Activated CD4-positive, alpha-beta T cell treated with anti-CD3 and anti-CD28 coated beads for 36 hours (primary cell): ENCODE results near the gene HNRNPA3. TPM values are rescaled to one million over a fixed set of nuclear protein-coding genes. Genes with fewer than 3 reads are reported as not detected.

Experiments used
- ATAC-seq: fragments of 200-7000 bp; cut with Tn5 transposase; one replicate; pipeline ENCODE4 v1.10.0; 2021; ENCODE audit warnings: mild to moderate bottlenecking, moderate library complexity
- CTCF ChIA-PET: fragments of 350-600 bp; sonication (Branson Sonifier 250); formaldehyde crosslinking; loops from one replicate; lab custom pipeline; 2021; ENCODE audit warnings: antibody characterized with exemption; lab: Charles Lee
- POLR2A ChIA-PET: fragments of 350-600 bp; sonication (Branson Sonifier 250); formaldehyde crosslinking; loops from one replicate; lab custom pipeline; 2021; ENCODE audit warnings: antibody characterized with exemption, inconsistent platforms; lab: Charles Lee
- DNase-seq: peaks from one replicate; pipeline ENCODE4 v3.0.0-alpha.2; 2020
- H3K27ac Mint-ChIP-seq: one replicate; pipeline ENCODE4 v1.8.0; 2021; ENCODE audit warnings: mixed read lengths
- H3K27me3 Mint-ChIP-seq: one replicate; pipeline ENCODE4 v1.8.0; 2021; ENCODE audit warnings: mixed read lengths
- H3K36me3 Mint-ChIP-seq: one replicate; pipeline ENCODE4 v1.8.0; 2021; ENCODE audit warnings: low read depth, mixed read lengths
- H3K4me1 Mint-ChIP-seq: one replicate; pipeline ENCODE4 v1.8.0; 2021; ENCODE audit warnings: mixed read lengths
- H3K4me3 Mint-ChIP-seq: one replicate; pipeline ENCODE4 v1.8.0; 2021; ENCODE audit warnings: mild to moderate bottlenecking, moderate library complexity, mixed read lengths
- H3K9me3 Mint-ChIP-seq: one replicate; pipeline ENCODE4 v1.8.0; 2021; ENCODE audit warnings: low read depth, mixed read lengths
- intact Hi-C, 2 experiments: fragments of 100-400 bp; cut with DNase I in 1 of 2; cut with micrococcal nuclease in 1 of 2; formaldehyde crosslinking; loops; one replicate each; pipeline versions ENCODE4 v1.14.2 to v1.15.1; 2022 to 2024; cut with DNase I, micrococcal nuclease
- total RNA-seq, 2 experiments: library from RNA; stranded (reverse); gene quantifications; one replicate each; pipeline ENCODE4 v1.2.3, GENCODE V29; 2021

HNRNPA3 gene
- 100 to 1,000 TPM; 200 to 290 TPM for total RNA-seq

DNA sequence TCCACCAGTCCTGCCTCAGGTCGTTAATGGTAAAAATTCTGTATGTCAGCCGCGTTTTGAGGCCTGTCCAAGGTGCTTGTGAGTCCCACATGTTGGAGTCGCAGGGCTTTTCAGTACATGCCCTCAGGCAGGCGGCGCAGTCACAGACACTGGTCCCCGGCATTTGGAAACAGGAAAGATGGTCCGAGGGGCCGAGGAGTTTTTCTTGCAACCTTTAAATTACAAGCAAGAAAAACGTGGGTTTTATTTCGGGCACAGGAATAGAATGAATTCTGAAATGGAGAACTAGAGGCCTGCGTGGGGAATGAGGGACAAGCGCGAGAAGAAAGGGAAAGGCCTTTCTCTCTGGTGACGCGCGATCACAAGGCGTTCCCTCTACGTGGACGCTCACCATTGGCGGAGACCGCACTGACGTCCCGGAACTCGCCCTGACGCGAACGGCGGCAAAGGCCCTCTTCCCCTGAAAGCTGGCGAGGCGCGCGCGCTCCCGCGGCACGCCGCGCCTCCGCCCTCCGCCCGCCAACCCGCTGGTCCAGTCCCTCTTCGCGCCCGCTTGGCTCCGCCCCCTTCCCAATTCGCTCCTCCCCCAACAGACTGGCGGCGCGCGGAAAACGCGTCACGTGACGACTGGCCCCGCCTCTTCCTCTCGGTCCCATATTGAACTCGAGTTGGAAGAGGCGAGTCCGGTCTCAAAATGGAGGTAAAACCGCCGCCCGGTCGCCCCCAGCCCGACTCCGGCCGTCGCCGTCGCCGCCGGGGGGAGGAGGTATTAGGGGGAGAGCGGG is at the start of gene HNRNPA3:
Gene HNRNPA3 (plus strand): TSS at position 689 of the 785 bp plus-strand sequence. CDS start 6 bp downstream, at position 695.
- DNase-seq: peak; percentile 100
- Mint-ChIP-seq H3K27ac (peak within 1 kb of the TSS; percentile 99), H3K9me3 (no peaks in the 10 kb centered on the region), H3K36me3 (peaks cover 49% of the 10 kb centered on the region), H3K4me3 (peak within 1 kb of the TSS; percentile 86), H3K27me3 (no peaks in the 10 kb centered on the region), H3K4me1 (peaks cover 42% of the 10 kb centered on the region)
- CTCF ChIA-PET: interaction anchor here (1.0 to 1.7 kb wide), 6 partner anchors 9 to 182 kb away, joined by 3 to 18 read pairs (median 4); partner anchors contain the start of gene NFE2L2
- intact Hi-C loops: loop anchor here (1.0 to 5.0 kb wide), 11 partner anchors 46 to 1239 kb away; partner anchors contain the start of genes AGPS (in 2 of the 2), NFE2L2 (in 1 of the 2), PJVK (in 1 of the 2) and PRKRA (in 1 of the 2)
- ATAC-seq: peak; percentile 90
- POLR2A ChIA-PET: interaction anchor here (0.6 to 2.5 kb wide), 10 partner anchors 10 to 361 kb away, joined by 3 to 53 read pairs (median 3); partner anchors contain the start of gene NFE2L2

DNA sequence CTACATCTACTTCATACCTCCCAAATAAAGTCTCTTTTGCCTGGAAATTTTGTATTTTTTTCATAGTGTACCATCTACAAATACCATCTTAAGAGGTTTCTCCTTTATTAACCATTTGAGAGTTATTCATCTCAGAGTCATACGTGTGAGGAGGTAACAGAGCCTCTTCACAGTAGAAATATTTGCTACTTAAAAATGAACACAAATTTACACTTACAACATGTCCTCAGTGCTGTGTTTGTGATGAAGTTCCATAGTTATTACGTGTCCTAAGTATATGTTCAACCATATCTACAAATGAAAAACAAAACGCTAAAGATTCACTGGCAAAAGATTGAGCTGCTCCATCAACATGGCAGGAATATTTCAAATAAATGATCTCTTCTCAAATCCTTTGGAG is 48.5 kb upstream of the HNRNPA3 start:
- ChIA-PET CTCF (interaction anchor here (0.6 to 5.8 kb wide), 55 partner anchors 9 to 601 kb away, joined by 3 to 98 read pairs (median 5); partner anchors contain the start of genes AGPS, HNRNPA3 and NFE2L2), POLR2A (interaction anchor here (0.6 to 2.9 kb wide), 6 partner anchors 48 to 117 kb away, joined by 3 to 24 read pairs (median 4); partner anchors contain the start of genes HNRNPA3 and NFE2L2)
- Mint-ChIP-seq H3K4me1 (peaks cover 19% of the 10 kb centered on the region), H3K9me3 (no peaks in the 10 kb centered on the region), H3K27me3 (no peaks in the 10 kb centered on the region), H3K27ac (no peak overlapping the region), H3K36me3 (no peaks in the 10 kb centered on the region), H3K4me3 (no peak overlapping the region)
- ATAC-seq: no peak
- intact Hi-C loops: loop anchor here (1.0 to 2.0 kb wide), 9 partner anchors 48 to 599 kb away; partner anchors contain the start of gene HNRNPA3 (in 1 of the 2)
- DNase-seq: no peak

DNA sequence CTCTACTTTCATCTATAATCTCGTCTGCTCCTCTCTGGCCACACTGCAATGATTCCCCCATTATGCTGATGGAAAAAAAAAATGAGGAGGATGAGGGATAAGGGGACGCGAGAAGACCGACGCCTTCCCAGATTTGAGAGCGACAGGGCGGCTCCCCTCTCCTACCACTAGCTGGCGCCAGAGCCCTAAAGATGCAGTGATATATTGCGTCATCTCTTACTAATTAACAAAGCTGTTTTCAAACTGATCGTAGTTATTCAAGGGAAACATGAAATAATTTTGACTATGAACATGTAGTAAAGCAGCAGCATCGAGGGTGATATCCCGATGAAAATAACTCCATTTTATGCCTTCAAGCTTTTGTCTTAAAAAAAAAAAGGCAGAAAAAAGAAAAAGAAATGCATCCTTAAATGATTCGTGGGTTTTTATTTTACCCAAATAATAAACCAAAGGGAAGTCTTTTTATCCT is 48.0 kb upstream of the HNRNPA3 start:
- peak; percentile 89 for DNase-seq
- Mint-ChIP-seq H3K27ac (no peak overlapping the region), H3K9me3 (no peaks in the 10 kb centered on the region), H3K4me1 (peaks cover 24% of the 10 kb centered on the region), H3K36me3 (no peaks in the 10 kb centered on the region), H3K27me3 (no peaks in the 10 kb centered on the region), H3K4me3 (no peak overlapping the region)
- ChIA-PET POLR2A (interaction anchor here (0.6 to 2.9 kb wide), 6 partner anchors 47 to 116 kb away, joined by 3 to 24 read pairs (median 4); partner anchors contain the start of genes HNRNPA3 and NFE2L2), CTCF (interaction anchor here (0.6 to 5.8 kb wide), 78 partner anchors 8 to 1003 kb away, joined by 3 to 98 read pairs (median 5); partner anchors contain the start of genes AGPS, HNRNPA3 and NFE2L2)
- peak; percentile 68 for ATAC-seq
- intact Hi-C loops: loop anchor here (1.0 to 2.0 kb wide), 9 partner anchors 48 to 598 kb away; partner anchors contain the start of gene HNRNPA3 (in 1 of the 2)

DNA sequence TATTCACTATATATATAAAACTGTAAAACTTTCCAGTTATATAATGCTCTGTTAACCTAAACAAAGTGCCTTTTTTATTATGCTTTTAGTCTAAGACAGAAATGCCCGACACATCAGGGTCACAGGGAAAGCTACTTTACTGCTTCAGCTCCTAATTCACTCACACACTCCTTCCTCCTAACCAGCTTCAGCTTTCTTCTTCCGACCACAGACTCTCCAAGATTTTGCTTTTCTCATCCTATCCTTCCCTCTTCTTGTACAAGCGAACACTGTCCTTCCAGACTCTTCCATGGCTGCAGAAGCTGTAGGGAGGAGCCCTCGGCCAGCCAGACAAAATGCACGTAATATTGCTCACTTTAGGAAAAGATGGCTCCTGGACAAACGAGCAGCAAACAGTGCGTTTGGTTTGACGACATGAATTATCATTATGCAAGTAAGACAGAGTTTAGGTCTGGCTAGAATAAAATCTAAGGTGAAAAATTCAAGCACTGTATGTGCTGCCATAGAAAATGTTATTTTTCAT is 47.5 kb upstream of the HNRNPA3 start:
- Mint-ChIP-seq H3K9me3 (no peaks in the 10 kb centered on the region), H3K27ac (no peak overlapping the region), H3K36me3 (no peaks in the 10 kb centered on the region), H3K4me3 (no peak overlapping the region), H3K27me3 (no peaks in the 10 kb centered on the region), H3K4me1 (peaks cover 29% of the 10 kb centered on the region)
- CTCF ChIA-PET: interaction anchor here (0.6 to 5.8 kb wide), 79 partner anchors 9 to 1003 kb away, joined by 3 to 98 read pairs (median 5); partner anchors contain the start of genes AGPS, HNRNPA3 and NFE2L2
- no peak for DNase-seq
- no peak for ATAC-seq
- intact Hi-C loops: loop anchor here (2.0 kb wide), 3 partner anchors 98 to 598 kb away; no protein-coding TSS in a partner anchor
- POLR2A ChIA-PET: interaction anchor here (0.5 to 2.9 kb wide), 5 partner anchors 47 to 100 kb away, joined by 3 to 24 read pairs (median 7); partner anchors contain the start of genes HNRNPA3 and NFE2L2

DNA sequence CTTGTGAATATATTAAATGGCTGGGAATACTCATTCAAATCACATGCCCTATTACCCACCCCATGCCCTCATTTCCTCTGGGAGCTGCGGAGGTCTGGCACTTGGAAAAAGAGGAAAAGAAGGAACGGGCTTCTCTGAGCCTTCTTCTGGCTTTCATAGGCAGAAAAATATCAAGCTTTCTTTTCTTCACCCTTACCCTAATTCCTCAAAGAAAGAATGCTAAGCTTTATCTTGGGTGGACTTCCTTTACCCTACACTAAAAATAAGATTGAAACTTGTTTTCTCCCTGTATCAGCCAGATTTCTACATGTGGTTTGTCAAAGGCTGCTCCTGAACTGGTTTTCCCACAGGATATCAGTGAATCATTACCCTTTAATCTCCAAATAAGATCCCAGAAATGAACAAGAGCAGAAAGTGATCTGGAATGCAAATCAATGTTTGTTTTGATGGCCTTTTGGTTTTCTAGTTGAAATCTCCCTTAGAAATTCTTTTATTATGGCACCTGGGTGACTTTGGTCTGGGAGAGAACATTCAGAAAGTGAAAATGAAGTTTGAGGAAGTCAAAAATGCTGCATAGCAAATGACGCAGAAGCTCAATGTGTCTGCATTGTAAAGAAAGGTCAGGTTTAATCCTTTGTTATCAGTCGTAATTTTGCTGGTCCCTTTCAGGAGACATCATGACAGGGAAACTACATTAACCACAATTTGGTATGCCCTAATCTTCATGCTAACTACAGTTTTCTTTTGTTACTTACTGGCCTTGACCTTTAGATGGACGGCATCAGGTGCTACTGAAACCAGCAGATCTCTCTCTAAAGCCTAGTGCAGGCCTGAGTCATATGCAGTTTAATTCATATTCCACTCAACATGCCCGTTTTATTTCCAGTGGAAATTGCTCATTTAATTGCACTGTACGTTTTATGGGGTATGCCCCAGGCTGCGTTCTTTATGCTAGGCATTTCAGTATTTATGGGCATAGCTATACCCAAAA is 46.6 kb upstream of the HNRNPA3 start:
- DNase-seq: peak; percentile 22
- POLR2A ChIA-PET: interaction anchor here (1.0 to 2.9 kb wide), 3 partner anchors 46 to 99 kb away, joined by 3 to 24 read pairs (median 13); partner anchors contain the start of genes HNRNPA3 and NFE2L2
- Mint-ChIP-seq H3K4me3 (peak overlapping the region; percentile 59), H3K27me3 (no peaks in the 10 kb centered on the region), H3K27ac (peak overlapping the region; percentile 86), H3K36me3 (no peaks in the 10 kb centered on the region), H3K4me1 (peaks cover 31% of the 10 kb centered on the region), H3K9me3 (no peaks in the 10 kb centered on the region)
- ATAC-seq: peak; percentile 64
- CTCF ChIA-PET: interaction anchor here (0.6 to 5.8 kb wide), 37 partner anchors 9 to 702 kb away, joined by 3 to 98 read pairs (median 6); partner anchors contain the start of genes AGPS, HNRNPA3 and NFE2L2
- intact Hi-C loops: loop anchor here (1.0 to 2.0 kb wide), 5 partner anchors 46 to 597 kb away; partner anchors contain the start of gene HNRNPA3 (in 1 of the 2)

DNA sequence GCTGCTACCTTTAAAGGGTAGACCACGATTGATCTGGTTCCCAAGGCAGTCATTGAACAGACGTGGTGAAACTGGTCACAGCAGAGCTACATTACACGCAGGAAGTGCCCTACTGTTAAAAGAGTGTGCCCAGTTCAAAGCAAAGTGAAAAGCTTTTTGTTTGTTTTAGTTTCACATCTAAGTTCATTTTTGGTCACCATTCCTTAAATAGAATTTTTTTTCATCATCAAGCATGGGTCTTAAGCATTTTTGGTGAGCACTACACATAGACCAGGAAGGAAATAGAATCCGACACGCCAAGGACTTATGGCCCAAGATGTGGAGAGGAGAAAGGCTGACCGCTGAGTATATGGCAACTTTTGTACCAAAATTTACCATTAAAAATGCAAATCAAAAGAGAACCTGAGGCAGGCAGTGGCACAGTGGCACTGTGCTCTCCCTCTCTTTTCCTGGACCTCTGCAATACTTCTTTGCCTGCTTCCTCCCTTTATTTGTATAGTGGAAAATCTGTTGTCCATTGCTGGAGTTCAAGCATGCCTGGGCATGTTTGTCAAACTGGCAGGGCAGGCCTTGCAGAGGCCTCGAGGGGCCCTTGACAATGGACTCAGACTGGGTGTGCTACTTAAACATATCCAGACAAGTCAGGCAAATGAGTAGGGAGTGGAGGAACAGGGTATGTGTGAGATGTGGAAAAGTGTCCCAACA is 42.6 kb upstream of the HNRNPA3 start:
- CTCF ChIA-PET: interaction anchor here (0.5 to 1.3 kb wide), 10 partner anchors 9 to 246 kb away, joined by 3 to 4 read pairs (median 3); partner anchors contain the start of gene NFE2L2
- POLR2A ChIA-PET: interaction anchor here (0.6 to 1.1 kb wide), 4 partner anchors 42 to 94 kb away, joined by 3 to 6 read pairs (median 4); partner anchors contain the start of gene NFE2L2
- H3K4me1 Mint-ChIP-seq: peaks cover 35% of the 10 kb centered on the region
- intact Hi-C loops: no loop called here
- DNase-seq: peak; percentile 35
- no peaks in the 10 kb centered on the region for H3K36me3 Mint-ChIP-seq
- no peaks in the 10 kb centered on the region for H3K27me3 Mint-ChIP-seq
- no peak overlapping the region for H3K4me3 Mint-ChIP-seq
- ATAC-seq: peak; percentile 67
- no peaks in the 10 kb centered on the region for H3K9me3 Mint-ChIP-seq
- H3K27ac Mint-ChIP-seq: no peak overlapping the region

DNA sequence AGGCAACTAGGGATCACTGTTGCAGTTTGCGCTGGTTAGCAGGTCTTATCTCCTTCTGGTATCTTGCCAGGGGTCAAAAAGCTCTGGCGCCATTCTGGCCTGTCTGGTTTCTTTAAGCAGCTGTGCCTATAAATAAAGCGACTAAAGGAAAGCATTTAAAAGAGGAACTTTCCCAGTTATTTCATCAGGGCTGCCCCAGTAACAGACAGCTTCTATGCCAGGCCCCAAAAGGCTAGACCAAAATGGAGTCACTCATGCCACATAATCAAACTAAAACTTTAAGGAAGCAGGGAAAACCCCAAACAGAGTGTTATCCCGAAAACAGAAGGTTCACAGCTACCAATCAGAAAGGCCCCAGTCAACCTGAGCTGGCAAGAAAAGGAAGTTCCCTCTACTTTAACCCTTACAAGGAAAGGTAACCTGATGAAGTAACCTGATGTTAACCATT is 41.2 kb upstream of the HNRNPA3 start:
- Mint-ChIP-seq H3K4me3 (no peak overlapping the region), H3K27me3 (no peaks in the 10 kb centered on the region), H3K27ac (no peak overlapping the region), H3K9me3 (no peaks in the 10 kb centered on the region), H3K36me3 (no peaks in the 10 kb centered on the region), H3K4me1 (peaks cover 26% of the 10 kb centered on the region)
- intact Hi-C loops: no loop called here
- POLR2A ChIA-PET: interaction anchor here (0.8 kb wide), 1 partner anchor 92 kb away, joined by 3 read pairs; no protein-coding TSS in a partner anchor
- CTCF ChIA-PET: no interaction called here
- no peak for ATAC-seq
- DNase-seq: no peak

DNA sequence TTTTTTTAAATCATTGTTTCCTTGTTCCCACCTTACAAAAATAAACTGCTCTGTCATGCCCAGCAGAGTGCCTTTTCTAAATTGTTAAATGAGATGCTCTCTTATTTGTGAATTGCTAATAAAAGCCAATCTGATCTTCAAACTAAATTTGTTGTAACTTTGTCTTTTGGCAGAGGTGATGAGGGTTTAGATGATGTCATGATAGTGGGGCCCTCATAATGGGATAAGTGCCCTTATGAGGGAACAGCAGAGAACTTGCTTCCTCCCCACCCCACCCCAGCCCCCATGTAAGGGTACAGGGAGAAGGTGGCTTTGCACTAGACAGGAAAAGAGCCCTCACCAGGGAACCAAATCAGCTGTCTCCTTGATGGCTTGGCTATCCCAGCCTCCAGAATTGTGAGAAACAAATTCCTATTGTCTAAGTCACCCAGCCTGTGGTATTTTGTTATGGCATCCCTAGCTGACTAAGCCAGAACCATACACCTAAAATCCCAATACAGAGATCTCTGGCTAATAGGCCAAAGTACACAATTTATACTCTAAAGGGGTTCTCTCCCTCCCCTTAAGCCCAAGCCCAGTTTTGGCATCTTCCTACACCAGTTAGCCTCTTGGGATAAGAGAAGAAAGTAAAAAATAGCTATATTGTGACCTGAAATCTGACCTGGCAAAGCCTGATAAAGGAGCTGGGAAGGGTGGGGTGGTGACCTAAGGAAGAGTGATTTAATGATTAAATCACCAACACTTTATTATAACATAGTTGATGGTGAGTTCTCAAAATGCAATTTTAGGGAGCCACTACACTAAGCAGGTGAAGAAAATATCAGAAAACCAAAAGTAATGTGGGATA is 40.3 kb upstream of the HNRNPA3 start:
- Mint-ChIP-seq H3K27me3 (no peaks in the 10 kb centered on the region), H3K4me1 (peaks cover 21% of the 10 kb centered on the region), H3K36me3 (no peaks in the 10 kb centered on the region), H3K4me3 (no peak overlapping the region), H3K9me3 (no peaks in the 10 kb centered on the region), H3K27ac (no peak overlapping the region)
- DNase-seq: no peak
- ATAC-seq: no peak
- CTCF ChIA-PET: interaction anchor here (0.7 kb wide), 1 partner anchor 242 kb away, joined by 3 read pairs; no protein-coding TSS in a partner anchor
- intact Hi-C loops: no loop called here
- POLR2A ChIA-PET: interaction anchor here (0.8 kb wide), 1 partner anchor 91 kb away, joined by 3 read pairs; no protein-coding TSS in a partner anchor
